Omental fat pad (tissue), 4 donors: Measurements from ENCODE around the gene GRAMD1A. TPM values are rescaled to one million over a fixed set of nuclear protein-coding genes. Genes with fewer than 3 reads are reported as not detected.

ENCODE experiments used
- ATAC-seq: fragments of 150-250 bp; one replicate; pipeline ENCODE4 v1.9.1; 2016; ENCODE audit warnings: mild to moderate bottlenecking, moderate library complexity; ENCODE audit not compliant: low FRiP score
- DNase-seq: peaks from one replicate; pipeline ENCODE4 v3.0.0-alpha.2; 2019; ENCODE audit warnings: low spot score
- CTCF ChIP-seq, 3 donors: fragments of 450-650 bp; IDR thresholded peaks; one replicate each; pipeline ENCODE4 v1.5.1; 2016 to 2017; ENCODE audit warnings: antibody characterized with exemption in 3 of 3, mild to moderate bottlenecking in 3 of 3, moderate library complexity in 2 of 3
- total RNA-seq, 4 donors: library from RNA; depleted of rRNA; stranded (reverse); fragments of >200 nt; gene quantifications; one replicate each; pipeline ENCODE4 v1.1.0, GENCODE V29; 2016

GRAMD1A gene
- total RNA-seq, 4 donors from 2014 or later: 34.7 to 70.7 (median 43.3) TPM

DNA sequence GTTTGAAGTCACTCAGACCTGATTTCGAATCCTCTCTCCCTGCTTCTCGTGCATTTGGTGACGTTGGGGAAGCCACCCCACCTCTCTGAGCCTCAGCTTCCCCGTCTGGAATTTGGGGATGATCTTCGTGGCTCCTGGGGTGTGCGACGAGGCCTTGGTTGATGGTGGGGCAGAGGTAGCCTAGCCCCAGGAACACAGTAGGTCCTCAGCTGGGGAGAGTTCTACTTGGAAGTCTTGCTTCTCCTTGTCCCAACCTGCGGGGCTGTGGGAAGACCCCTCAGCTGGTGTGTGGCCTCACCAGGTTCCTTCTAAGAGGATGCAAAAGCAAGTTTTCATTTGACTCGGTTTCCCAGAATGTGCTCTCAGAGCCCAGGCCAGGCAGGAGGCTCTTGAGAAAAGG, 54.5 kb downstream of the GRAMD1A start:
- DNase-seq (no peak), ATAC-seq (no peak)
- no peak for TF ChIP-seq CTCF (IDR thresholded peaks at IDR 0.05)

GRCh38 chr19:35055715-35056179, 55.6 kb downstream of the GRAMD1A start:
- no peak for ATAC-seq
- DNase-seq: no peak
- TF ChIP-seq CTCF (IDR thresholded peaks at IDR 0.05): no peak

GRCh38 chr19:35056513-35057063, 56.5 kb downstream of the GRAMD1A start:
- TF ChIP-seq CTCF (IDR thresholded peaks at IDR 0.05): no peak
- no peak for DNase-seq
- ATAC-seq: no peak

- DNase-seq (no peak), ATAC-seq (no peak)
- TF ChIP-seq CTCF (IDR thresholded peaks at IDR 0.05): no peak
Measured at GRCh38 chr19:35058370-35058769, 58.2 kb downstream of the GRAMD1A start.

DNA sequence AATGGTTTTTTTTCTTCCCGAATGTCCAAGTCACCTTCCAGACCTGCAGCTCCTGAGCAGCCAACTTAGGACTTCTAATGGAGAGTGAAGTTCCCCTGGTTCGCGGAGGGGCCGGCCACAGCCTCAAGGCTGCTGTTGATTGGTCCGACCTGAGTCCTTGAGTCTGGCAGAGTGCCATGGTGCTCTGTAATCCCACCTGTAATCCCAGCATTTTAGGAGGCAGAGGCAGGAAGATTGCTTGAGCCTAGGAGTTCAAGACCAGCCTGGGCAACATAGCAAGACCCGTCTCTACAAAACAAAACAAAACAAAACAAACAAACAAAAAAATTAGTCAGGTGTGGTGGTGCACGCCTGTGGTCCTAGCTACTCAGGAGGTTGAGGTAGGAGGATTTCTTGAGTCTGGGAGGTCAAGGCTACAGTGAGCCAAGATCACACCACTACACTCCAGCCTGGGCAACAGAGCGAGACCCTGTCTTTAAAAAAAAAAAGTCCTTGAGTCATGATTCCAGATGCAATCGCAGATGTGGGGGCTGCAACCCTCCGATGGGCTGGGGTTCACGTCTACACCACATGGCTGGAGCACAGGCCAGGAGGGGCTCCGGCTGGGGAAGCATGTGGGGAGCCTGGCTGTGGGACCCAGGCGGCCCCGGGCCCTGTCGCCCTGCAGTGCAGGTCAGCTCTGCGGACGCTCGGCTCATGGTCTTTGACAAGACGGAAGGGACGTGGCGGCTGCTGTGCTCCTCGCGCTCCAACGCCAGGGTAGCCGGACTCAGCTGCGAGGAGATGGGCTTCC, 59.1 kb downstream of the GRAMD1A start:
- ATAC-seq: no peak
- no peak for TF ChIP-seq CTCF (IDR thresholded peaks at IDR 0.05)
- DNase-seq: no peak

DNA sequence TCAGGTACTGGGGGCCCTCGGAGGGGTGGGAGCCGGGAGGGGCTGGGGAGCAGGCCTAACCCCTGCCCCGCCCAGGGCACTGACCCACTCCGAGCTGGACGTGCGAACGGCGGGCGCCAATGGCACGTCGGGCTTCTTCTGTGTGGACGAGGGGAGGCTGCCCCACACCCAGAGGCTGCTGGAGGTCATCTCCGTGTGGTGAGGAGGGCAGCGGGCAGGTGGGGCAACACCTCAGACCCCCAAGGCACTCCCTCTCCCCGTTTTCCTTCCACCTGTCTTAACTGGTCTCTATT, 59.6 kb downstream of the GRAMD1A start:
- TF ChIP-seq CTCF (IDR thresholded peaks at IDR 0.05): no peak
- DNase-seq (no peak), ATAC-seq (no peak)
